ENCODE measurements around the gene GPHN. TPM values are rescaled to one million over a fixed set of nuclear protein-coding genes. Genes with fewer than 3 reads are reported as not detected.

Gene GPHN
- total and polyA plus RNA-seq, 11 donors, result 15.2 to 37.1 (median 30.1) TPM

DNA sequence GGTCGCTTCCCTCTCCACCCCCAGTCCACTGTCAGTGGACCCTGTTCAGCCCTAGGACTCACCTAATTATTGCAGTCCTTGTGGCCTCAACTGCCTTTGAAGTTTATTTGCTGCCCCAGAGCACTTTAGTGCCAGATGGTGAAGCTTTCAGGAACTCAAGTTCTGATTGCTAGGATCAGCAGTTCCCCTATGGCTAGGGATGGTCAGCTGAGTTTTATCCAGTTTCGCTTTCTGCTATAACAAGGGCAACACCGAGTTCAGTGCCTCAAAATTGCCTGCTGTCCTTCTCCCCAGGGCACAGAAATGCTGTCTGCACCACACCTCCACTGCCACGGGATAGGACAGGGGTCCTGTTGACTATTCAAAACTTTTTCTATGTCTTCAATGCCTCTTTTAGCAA lies 295.0 kb downstream of the GPHN start:
- Histone ChIP-seq H3K9me3 (peaks cover 0 to 32% (median 3%) of the 10 kb centered on the region in 12 donors), H3K27ac (no peak overlapping the region), H3K4me1 (peaks cover 0 to 7% (median 0%) of the 10 kb centered on the region in 12 donors), H3K36me3 (no peaks in the 10 kb centered on the region), H3K4me3 (no peak overlapping the region), H3K27me3 (no peaks in the 10 kb centered on the region)
- no peak for TF ChIP-seq POLR2A (IDR thresholded peaks at IDR 0.05)
- TF ChIP-seq, protein P1, sequence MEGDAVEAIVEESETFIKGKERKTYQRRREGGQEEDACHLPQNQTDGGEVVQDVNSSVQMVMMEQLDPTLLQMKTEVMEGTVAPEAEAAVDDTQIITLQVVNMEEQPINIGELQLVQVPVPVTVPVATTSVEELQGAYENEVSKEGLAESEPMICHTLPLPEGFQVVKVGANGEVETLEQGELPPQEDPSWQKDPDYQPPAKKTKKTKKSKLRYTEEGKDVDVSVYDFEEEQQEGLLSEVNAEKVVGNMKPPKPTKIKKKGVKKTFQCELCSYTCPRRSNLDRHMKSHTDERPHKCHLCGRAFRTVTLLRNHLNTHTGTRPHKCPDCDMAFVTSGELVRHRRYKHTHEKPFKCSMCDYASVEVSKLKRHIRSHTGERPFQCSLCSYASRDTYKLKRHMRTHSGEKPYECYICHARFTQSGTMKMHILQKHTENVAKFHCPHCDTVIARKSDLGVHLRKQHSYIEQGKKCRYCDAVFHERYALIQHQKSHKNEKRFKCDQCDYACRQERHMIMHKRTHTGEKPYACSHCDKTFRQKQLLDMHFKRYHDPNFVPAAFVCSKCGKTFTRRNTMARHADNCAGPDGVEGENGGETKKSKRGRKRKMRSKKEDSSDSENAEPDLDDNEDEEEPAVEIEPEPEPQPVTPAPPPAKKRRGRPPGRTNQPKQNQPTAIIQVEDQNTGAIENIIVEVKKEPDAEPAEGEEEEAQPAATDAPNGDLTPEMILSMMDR (IDR thresholded peaks at IDR 0.05), result no peak
- ATAC-seq, result no peak
- intact Hi-C loops (cut with DNase I), result no loop called here
- WGBS, 4 donors, result 88 to 94% (median 93%) methylated on average over 3 to 4 of the region's 4 CpGs
- no peak for DNase-seq

DNA sequence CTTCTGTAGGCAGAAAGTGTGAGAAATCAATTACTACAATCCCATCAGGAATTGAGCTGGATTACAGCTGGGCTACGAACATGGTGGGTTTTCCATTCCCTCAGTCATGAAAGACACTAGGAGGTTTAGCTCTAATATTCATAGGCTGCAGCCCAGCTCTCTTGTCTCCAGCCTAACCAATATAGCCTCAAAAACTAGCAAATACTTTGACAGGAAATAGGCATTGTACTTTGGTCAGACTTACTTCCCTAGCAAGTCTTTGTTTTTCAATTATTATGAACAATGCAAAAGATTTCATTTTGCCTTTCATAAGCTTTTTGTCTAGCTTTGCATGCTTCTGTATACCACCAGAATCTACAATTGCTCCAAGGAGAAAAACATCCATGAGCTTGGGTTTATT lies 296.2 kb downstream of the GPHN start:
- ATAC-seq (no peak), DNase-seq (no peak)
- TF ChIP-seq, protein P1 (IDR thresholded peaks at IDR 0.05), result no peak
- no peak for TF ChIP-seq POLR2A (IDR thresholded peaks at IDR 0.05)
- Histone ChIP-seq H3K36me3 (no peaks in the 10 kb centered on the region), H3K27me3 (no peaks in the 10 kb centered on the region), H3K9me3 (peaks cover 0 to 22% (median 3%) of the 10 kb centered on the region in 12 donors), H3K4me3 (no peak overlapping the region), H3K27ac (no peak overlapping the region), H3K4me1 (peaks cover 0 to 7% (median 0%) of the 10 kb centered on the region in 12 donors)
- intact Hi-C loops (cut with DNase I), result no loop called here
- WGBS, 4 donors, result 61 to 75% (median 67%) methylated on average over 1 of the region's 1 CpG

DNA sequence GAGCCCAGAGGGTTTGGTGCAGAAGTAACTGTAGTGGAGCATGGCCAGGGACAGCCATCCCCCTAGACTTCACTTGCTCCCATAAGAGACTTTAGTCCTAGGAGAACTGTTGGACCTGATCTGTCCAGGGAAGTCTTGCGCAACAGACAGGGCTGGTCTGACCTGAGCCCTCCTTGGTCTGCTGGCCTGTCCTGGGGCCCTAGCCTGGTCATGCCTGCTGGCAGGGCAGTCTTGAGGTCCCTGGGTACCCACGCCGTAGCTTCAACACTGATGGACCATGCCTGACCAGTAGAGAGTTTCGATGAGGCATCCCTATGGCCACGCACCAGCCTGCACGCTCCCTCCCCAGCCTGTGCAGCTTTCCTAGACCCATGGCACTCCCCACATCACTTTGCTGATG lies 305.7 kb downstream of the GPHN start:
- H3K27me3 ChIP-seq, result no peaks in the 10 kb centered on the region
- intact Hi-C loops (cut with DNase I), result loop anchor here in 1 of 10 donors (5.0 kb wide), 1 partner anchor 359 kb away; no protein-coding TSS in a partner anchor
- TF ChIP-seq POLR2A (IDR thresholded peaks at IDR 0.05), result no peak
- peaks cover 0 to 5% (median 0%) of the 10 kb centered on the region in 12 donors for H3K4me1 ChIP-seq
- no peak for DNase-seq
- ATAC-seq, result peak in 1 of 4 donors; percentile 20
- no peak overlapping the region for H3K4me3 ChIP-seq
- WGBS, 4 donors, result 93 to 100% (median 96%) methylated on average over 3 to 6 of the region's 6 CpGs
- no peak overlapping the region for H3K27ac ChIP-seq
- H3K9me3 ChIP-seq, result peaks cover 0 to 32% (median 17%) of the 10 kb centered on the region in 12 donors
- peaks cover 0 to 26% (median 5%) of the 10 kb centered on the region in 9 donors for H3K36me3 ChIP-seq

DNA sequence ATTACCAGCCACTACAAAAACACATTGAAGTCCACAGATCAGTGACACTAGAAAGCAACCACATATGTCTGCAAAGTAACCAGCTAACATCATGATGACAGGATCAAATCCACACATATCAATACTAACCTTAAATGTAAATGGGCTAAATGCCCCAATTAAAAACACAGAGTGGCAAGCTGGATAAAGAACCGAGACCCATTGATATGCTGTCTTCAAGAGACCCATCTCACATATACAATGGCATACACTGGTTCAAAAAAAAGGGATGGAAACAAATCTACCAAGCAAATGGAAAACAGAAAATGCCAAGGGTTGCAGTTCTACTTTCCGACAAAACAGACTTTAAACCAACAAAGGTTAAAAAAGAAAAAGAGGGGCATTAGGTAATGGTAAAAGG lies 307.7 kb downstream of the GPHN start:
- 95 to 98% (median 97%) methylated on average over 2 of the region's 2 CpGs for WGBS, 4 donors

More for the DNA sequence above, 307.7 kb downstream of the GPHN start:
- TF ChIP-seq, protein P1 (IDR thresholded peaks at IDR 0.05), result no peak
- TF ChIP-seq POLR2A (IDR thresholded peaks at IDR 0.05), result no peak
- Histone ChIP-seq H3K27me3 (no peaks in the 10 kb centered on the region), H3K27ac (no peak overlapping the region), H3K4me1 (peaks cover 0 to 5% (median 0%) of the 10 kb centered on the region in 12 donors), H3K9me3 (peaks cover 0 to 40% (median 17%) of the 10 kb centered on the region in 12 donors), H3K4me3 (no peak overlapping the region), H3K36me3 (peaks cover 0 to 26% (median 5%) of the 10 kb centered on the region in 9 donors)
- DNase-seq, result no peak
- intact Hi-C loops (cut with DNase I), result no loop called here
- ATAC-seq, result no peak

Data from heart left ventricle (tissue), 16 donors.